Hepatocyte (in vitro differentiated cells): ENCODE data around the gene FAM114A2. TPM values are rescaled to one million over a fixed set of nuclear protein-coding genes. Genes with fewer than 3 reads are reported as not detected.

ENCODE experiments used
- DNase-seq: peaks from one replicate; pipeline ENCODE4 v3.0.0-alpha.2; 2016; ENCODE audit warnings: low spot score
- H2AFZ ChIP-seq: fragments of 200-600 bp; sonication (generic); 2 replicates; pipeline ENCODE4 v1.6.0; 2016; ENCODE audit warnings: antibody characterized with exemption, mild to moderate bottlenecking
- H3K27ac ChIP-seq: fragments of 200-600 bp; sonication (generic); 2 replicates; pipeline ENCODE4 v1.5.1; 2016; ENCODE audit warnings: mild to moderate bottlenecking
- H3K27me3 ChIP-seq: fragments of 200-600 bp; sonication (generic); 2 replicates; pipeline ENCODE4 v1.6.1; 2016
- H3K36me3 ChIP-seq: fragments of 200-600 bp; sonication (generic); replicated peaks from 2 replicates; pipeline ENCODE4 v1.5.1; 2016; ENCODE audit warnings: low read depth; ENCODE audit not compliant: insufficient read depth
- H3K4me1 ChIP-seq: fragments of 200-600 bp; sonication (generic); 2 replicates; pipeline ENCODE4 v1.5.1; 2016; ENCODE audit warnings: mild to moderate bottlenecking, moderate library complexity; ENCODE audit not compliant: insufficient read depth
- H3K4me2 ChIP-seq: fragments of 200-600 bp; sonication (generic); 2 replicates; pipeline ENCODE4 v1.6.0; 2016
- H3K4me3 ChIP-seq: fragments of 200-600 bp; sonication (generic); 2 replicates; pipeline ENCODE4 v1.5.1; 2016; ENCODE audit warnings: mild to moderate bottlenecking
- H3K79me2 ChIP-seq: fragments of 200-600 bp; sonication (generic); 2 replicates; pipeline ENCODE4 v1.6.0; 2017; ENCODE audit warnings: mild to moderate bottlenecking
- H3K9me2 ChIP-seq: fragments of 200-600 bp; sonication (generic); replicated peaks from 2 replicates; pipeline ENCODE4 v1.6.0; 2017; ENCODE audit warnings: mild to moderate bottlenecking; ENCODE audit not compliant: insufficient read depth
- H3K9me3 ChIP-seq: fragments of 200-600 bp; sonication (generic); 2 replicates; pipeline ENCODE4 v1.5.1; 2016; ENCODE audit warnings: low read depth, mild to moderate bottlenecking
- H4K20me1 ChIP-seq: fragments of 200-600 bp; sonication (generic); 2 replicates; pipeline ENCODE4 v1.6.0; 2016; ENCODE audit warnings: mild to moderate bottlenecking; ENCODE audit not compliant: insufficient read depth, poor library complexity, severe bottlenecking
- EZH2 ChIP-seq: fragments of 200-600 bp; sonication (generic); IDR thresholded peaks from 2 replicates; pipeline ENCODE4 v1.6.1; 2016; ENCODE audit warnings: antibody characterized with exemption, mild to moderate bottlenecking, borderline replicate concordance
- EZH2phosphoT487 ChIP-seq: fragments of 200-600 bp; sonication (generic); IDR thresholded peaks from one replicate; pipeline ENCODE4 v1.6.1; 2018; ENCODE audit warnings: antibody characterized with exemption, mild to moderate bottlenecking, low read depth, moderate library complexity; ENCODE audit not compliant: unreplicated experiment, severe bottlenecking
- WGBS: methylation state at CpG from one replicate; pipeline ENCODE4 v1.1.6; 2016; ENCODE audit warnings: low lambda C conversion rate; ENCODE audit errors: missing lambda C conversion rate; 5-methylcytosine and 5-hydroxymethylcytosine counted together
- polyA plus RNA-seq: library from polyadenylated mRNA; unstranded; fragments of >200 nt; fragmentation: Nextera tagmentation; extraction: Ambion mirVana; gene quantifications from 2 replicates; pipeline ENCODE4 v1.2.1, GENCODE V29; 2016
- total RNA-seq: library from RNA; depleted of rRNA; stranded (reverse); fragments of >200 nt; gene quantifications from 2 replicates; pipeline ENCODE4 v1.2.3, GENCODE V29; 2014
- TF ChIP-seq, protein P1 (sequence below): fragments of 200-600 bp; sonication (generic); IDR thresholded peaks from 2 replicates; pipeline ENCODE4 v1.5.1; 2016; ENCODE audit warnings: antibody characterized with exemption, mild to moderate bottlenecking; ENCODE audit not compliant: poor library complexity

The FAM114A2 gene
- total and polyA plus RNA-seq, 2 experiments from 2014 or later, result 12.0 to 22.8 TPM

DNA sequence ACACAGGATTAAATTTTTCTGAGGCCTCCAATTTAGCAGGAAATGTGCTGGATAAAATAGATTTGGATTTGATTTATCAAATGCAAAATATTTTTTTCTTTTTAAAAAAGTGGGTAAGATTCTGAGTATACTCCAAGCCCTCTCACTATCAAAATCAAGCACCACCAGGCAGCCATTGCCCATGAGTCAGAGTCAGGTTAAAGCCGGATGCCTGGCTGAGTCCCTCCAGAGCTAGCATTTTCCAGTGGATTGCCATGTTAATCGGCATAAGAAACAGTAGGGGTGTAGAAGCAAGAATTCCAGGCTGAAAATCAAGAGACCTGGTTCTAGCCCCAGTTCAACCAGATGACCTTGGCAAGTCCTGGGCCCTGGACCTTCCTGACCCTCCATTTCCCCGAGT, 85.3 kb downstream of the FAM114A2 start:
- H3K36me3 ChIP-seq, result no peaks in the 10 kb centered on the region
- no peaks in the 10 kb centered on the region for H4K20me1 ChIP-seq
- no peak overlapping the region for H3K4me2 ChIP-seq
- no peaks in the 10 kb centered on the region for H3K27me3 ChIP-seq
- H3K79me2 ChIP-seq, result no peaks in the 10 kb centered on the region
- no peak overlapping the region for H3K27ac ChIP-seq
- no peaks in the 10 kb centered on the region for H3K4me1 ChIP-seq
- no peak for DNase-seq
- WGBS, result 93% methylated on average over 3 of the region's 3 CpGs
- H3K9me2 ChIP-seq, result no peaks in the 10 kb centered on the region
- no peaks in the 10 kb centered on the region for H3K9me3 ChIP-seq
- H3K4me3 ChIP-seq, result no peak overlapping the region
- H2AFZ ChIP-seq, result no peak overlapping the region
- TF ChIP-seq EZH2phosphoT487, result no peak
- no peak for TF ChIP-seq EZH2
- TF ChIP-seq, protein P1, sequence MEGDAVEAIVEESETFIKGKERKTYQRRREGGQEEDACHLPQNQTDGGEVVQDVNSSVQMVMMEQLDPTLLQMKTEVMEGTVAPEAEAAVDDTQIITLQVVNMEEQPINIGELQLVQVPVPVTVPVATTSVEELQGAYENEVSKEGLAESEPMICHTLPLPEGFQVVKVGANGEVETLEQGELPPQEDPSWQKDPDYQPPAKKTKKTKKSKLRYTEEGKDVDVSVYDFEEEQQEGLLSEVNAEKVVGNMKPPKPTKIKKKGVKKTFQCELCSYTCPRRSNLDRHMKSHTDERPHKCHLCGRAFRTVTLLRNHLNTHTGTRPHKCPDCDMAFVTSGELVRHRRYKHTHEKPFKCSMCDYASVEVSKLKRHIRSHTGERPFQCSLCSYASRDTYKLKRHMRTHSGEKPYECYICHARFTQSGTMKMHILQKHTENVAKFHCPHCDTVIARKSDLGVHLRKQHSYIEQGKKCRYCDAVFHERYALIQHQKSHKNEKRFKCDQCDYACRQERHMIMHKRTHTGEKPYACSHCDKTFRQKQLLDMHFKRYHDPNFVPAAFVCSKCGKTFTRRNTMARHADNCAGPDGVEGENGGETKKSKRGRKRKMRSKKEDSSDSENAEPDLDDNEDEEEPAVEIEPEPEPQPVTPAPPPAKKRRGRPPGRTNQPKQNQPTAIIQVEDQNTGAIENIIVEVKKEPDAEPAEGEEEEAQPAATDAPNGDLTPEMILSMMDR, result no peak

DNA sequence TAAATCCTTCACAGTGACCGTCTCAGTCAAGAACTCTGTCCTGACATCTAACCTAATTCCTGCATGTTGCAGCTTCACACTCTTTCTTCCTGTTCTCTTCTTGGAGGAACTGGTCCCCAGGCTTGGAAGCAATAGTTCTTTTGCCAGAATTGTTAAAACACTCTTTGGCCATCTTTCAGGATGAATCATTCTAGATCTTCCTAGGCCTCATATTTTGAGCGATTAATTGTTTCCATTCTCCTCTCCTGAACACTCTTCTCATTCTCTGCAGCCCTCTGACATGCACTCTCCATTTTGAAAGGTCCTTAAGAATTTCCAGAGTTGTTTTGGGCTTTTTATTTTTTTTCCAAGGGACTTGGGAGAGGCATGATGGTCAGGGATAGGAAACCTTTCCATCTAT, 85.8 kb downstream of the FAM114A2 start:
- H3K9me3 ChIP-seq, result no peaks in the 10 kb centered on the region
- DNase-seq, result no peak
- H3K4me2 ChIP-seq, result no peak overlapping the region
- H4K20me1 ChIP-seq, result no peaks in the 10 kb centered on the region
- H3K4me3 ChIP-seq, result no peak overlapping the region
- H2AFZ ChIP-seq, result no peak overlapping the region
- no peaks in the 10 kb centered on the region for H3K27me3 ChIP-seq
- 83% methylated on average over 2 of the region's 2 CpGs for WGBS
- TF ChIP-seq, protein P1, result no peak
- TF ChIP-seq EZH2 (no peak), EZH2phosphoT487 (no peak)
- no peaks in the 10 kb centered on the region for H3K36me3 ChIP-seq
- H3K9me2 ChIP-seq, result no peaks in the 10 kb centered on the region
- H3K79me2 ChIP-seq, result no peaks in the 10 kb centered on the region
- H3K4me1 ChIP-seq, result no peaks in the 10 kb centered on the region
- H3K27ac ChIP-seq, result no peak overlapping the region

DNA sequence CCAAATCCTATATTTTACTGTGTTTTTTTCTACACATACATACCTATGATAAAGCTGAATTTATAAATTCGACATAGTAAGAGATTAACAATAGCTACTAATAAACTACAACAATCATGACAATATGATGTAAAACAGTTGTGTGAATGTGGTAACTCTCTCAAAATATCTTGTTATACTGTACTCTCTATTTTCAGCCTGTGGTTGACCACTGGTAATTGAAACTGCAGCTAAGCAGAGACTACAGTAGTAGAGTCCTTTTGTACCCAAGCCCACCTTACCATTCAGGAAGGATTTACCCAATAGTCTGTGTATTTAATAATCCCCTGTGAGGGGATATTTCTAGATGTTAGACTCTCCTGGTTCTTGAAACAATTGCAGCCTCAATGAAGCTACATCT, 86.7 kb downstream of the FAM114A2 start:
- Histone ChIP-seq H3K9me2 (no peaks in the 10 kb centered on the region), H3K36me3 (no peaks in the 10 kb centered on the region), H3K9me3 (no peaks in the 10 kb centered on the region), H3K27me3 (no peaks in the 10 kb centered on the region), H2AFZ (no peak overlapping the region), H3K4me1 (no peaks in the 10 kb centered on the region), H3K4me2 (no peak overlapping the region), H3K27ac (no peak overlapping the region), H3K4me3 (no peak overlapping the region), H4K20me1 (no peaks in the 10 kb centered on the region), H3K79me2 (no peaks in the 10 kb centered on the region)
- TF ChIP-seq, protein P1, result no peak
- TF ChIP-seq EZH2 (no peak), EZH2phosphoT487 (no peak)
- no peak for DNase-seq
- 97% methylated on average over 1 of the region's 1 CpG for WGBS

DNA sequence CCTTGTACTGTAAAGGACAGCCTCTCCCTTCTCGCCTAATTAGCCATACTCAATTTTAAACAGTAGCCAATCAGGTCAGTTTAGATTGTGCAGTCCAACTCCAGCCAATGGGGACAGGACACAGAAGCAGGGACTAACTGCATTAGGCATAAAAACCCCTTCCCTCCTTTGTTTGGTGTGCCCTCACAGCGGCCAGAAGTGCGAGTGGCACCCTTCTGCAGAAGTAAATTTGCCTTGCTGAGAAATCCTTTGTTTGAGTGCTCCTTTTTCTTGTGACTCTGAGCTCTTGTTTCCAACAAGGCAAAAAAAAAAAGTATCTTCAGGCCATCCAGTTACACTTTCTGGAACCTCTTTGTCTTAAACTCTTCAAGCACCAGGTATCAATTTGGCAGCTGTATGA, 97.4 kb downstream of the FAM114A2 start:
- H3K4me1 ChIP-seq, result no peaks in the 10 kb centered on the region
- no peaks in the 10 kb centered on the region for H3K27me3 ChIP-seq
- no peaks in the 10 kb centered on the region for H3K36me3 ChIP-seq
- no peak overlapping the region for H2AFZ ChIP-seq
- DNase-seq, result no peak
- H3K79me2 ChIP-seq, result no peaks in the 10 kb centered on the region
- no peaks in the 10 kb centered on the region for H4K20me1 ChIP-seq
- no peaks in the 10 kb centered on the region for H3K9me2 ChIP-seq
- H3K4me2 ChIP-seq, result no peak overlapping the region
- H3K27ac ChIP-seq, result no peak overlapping the region
- H3K4me3 ChIP-seq, result no peak overlapping the region
- WGBS, result 90% methylated on average over 3 of the region's 3 CpGs
- TF ChIP-seq EZH2 (no peak), EZH2phosphoT487 (no peak)
- TF ChIP-seq, protein P1, result no peak
- no peaks in the 10 kb centered on the region for H3K9me3 ChIP-seq
